HUES6 (cell line): ENCODE measurements around the gene DACH1.

Source experiments
- H3K27ac ChIP-seq: 2 replicates; pipeline ENCODE4 v1.7.0; 2013; ENCODE audit warnings: low read depth, mild to moderate bottlenecking, low read length, inconsistent platforms
- H3K27me3 ChIP-seq: 2 replicates; pipeline ENCODE4 v1.6.1; 2013; ENCODE audit warnings: low read length; ENCODE audit not compliant: control insufficient read depth, insufficient read depth
- H3K36me3 ChIP-seq: 2 replicates; pipeline ENCODE4 v1.6.1; 2013; ENCODE audit warnings: low read length; ENCODE audit not compliant: control insufficient read depth, insufficient read depth
- H3K4me1 ChIP-seq: 2 replicates; pipeline ENCODE4 v1.6.1; 2013; ENCODE audit warnings: low read length; ENCODE audit not compliant: control insufficient read depth, insufficient read depth
- H3K4me3 ChIP-seq: 2 replicates; pipeline ENCODE4 v1.5.1; 2013; ENCODE audit warnings: low read depth, low read length
- H3K9ac ChIP-seq: one replicate; pipeline ENCODE4 v1.6.1; 2013; ENCODE audit warnings: mild to moderate bottlenecking, low read length
- H3K9me3 ChIP-seq: 2 replicates; pipeline ENCODE4 v1.6.1; 2013; ENCODE audit warnings: low read depth, low read length; ENCODE audit not compliant: control insufficient read depth, insufficient read depth

Gene DACH1

DNA sequence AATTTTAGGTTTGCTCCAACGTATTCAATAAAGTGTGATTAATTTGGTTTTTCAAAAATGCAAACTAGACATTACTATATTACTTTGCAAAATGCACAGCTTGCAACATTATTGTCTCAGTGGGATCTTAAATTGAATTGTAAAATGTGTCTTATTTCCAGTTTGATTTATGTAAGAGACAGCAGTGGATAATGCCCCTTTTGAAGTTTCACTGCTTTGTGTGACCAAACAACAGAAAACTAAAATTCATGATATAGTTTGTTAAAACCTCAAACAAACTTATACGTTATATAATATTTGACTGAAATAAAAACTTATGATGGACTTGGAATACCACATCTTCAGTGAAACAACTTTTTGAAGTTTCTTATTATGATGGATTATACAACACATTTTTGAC is 279.8 kb downstream of the DACH1 start:
- Histone ChIP-seq H3K27ac (no peak overlapping the region), H3K9me3 (no peaks in the 10 kb centered on the region), H3K27me3 (no peaks in the 10 kb centered on the region), H3K4me1 (no peaks in the 10 kb centered on the region), H3K4me3 (no peak overlapping the region), H3K36me3 (no peaks in the 10 kb centered on the region), H3K9ac (no peak overlapping the region)

DNA sequence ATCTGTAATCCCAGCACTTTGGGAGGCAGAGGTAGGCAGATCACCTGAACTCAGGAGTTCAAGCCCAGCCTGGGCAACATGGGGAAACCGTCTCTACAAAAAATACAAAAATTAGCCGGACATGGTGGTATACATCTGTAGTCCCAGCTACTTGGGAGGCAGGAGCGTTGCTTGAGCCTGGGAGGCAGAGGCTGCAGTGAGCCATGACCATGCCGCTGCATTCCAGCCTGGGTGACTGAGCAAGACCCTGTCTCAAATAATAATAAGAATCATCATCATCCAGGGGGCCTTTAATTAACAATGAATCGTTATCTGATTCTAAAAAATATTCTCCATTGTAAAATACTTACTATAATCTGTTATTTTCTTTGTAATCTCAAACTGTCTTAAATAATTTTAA is 283.4 kb downstream of the DACH1 start:
- no peak overlapping the region for H3K4me3 ChIP-seq
- no peak overlapping the region for H3K9ac ChIP-seq
- no peaks in the 10 kb centered on the region for H3K36me3 ChIP-seq
- no peaks in the 10 kb centered on the region for H3K4me1 ChIP-seq
- H3K27ac ChIP-seq: no peak overlapping the region
- no peaks in the 10 kb centered on the region for H3K27me3 ChIP-seq
- H3K9me3 ChIP-seq: no peaks in the 10 kb centered on the region

DNA sequence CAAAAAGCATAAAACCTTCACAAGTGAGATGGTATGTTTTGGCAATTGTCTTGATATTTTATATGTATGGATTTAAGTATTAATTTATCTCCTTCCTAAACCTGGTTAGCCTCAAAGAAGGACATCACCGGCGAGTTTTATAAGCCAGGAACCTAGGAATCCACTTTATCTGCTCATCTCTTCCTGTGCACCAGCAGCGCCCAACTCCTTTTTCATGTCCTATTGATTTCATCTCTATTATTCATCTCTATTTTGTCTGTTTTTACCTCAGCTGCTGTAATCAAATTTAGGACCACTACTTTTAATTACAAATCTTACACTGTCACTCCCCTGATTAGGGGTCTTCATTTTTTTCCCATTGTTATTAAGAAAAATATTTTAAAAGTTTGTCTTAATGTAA is 286.4 kb downstream of the DACH1 start:
- no peak overlapping the region for H3K9ac ChIP-seq
- H3K27me3 ChIP-seq: no peaks in the 10 kb centered on the region
- no peak overlapping the region for H3K27ac ChIP-seq
- H3K36me3 ChIP-seq: no peaks in the 10 kb centered on the region
- no peaks in the 10 kb centered on the region for H3K4me1 ChIP-seq
- H3K4me3 ChIP-seq: no peak overlapping the region
- no peaks in the 10 kb centered on the region for H3K9me3 ChIP-seq

DNA sequence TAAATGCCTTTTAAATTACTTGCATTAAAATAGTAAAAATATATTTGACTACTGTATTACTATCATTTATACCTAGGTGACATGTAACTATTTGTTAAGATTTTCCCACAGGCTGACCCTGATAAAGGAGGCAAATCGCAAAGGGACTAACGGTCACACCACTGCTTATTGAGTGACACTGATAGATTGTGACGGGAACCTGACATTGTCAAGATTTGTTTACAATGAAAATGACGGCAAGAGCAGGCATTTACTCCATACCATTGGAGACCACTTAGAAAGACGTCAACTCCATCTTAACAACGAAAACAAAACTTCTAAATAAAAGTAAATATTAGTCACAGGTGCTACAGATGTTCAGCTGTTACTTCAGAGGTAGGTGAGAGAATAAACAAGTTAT is 289.0 kb downstream of the DACH1 start:
- no peaks in the 10 kb centered on the region for H3K9me3 ChIP-seq
- no peaks in the 10 kb centered on the region for H3K4me1 ChIP-seq
- no peak overlapping the region for H3K9ac ChIP-seq
- H3K27ac ChIP-seq: no peak overlapping the region
- no peaks in the 10 kb centered on the region for H3K27me3 ChIP-seq
- no peaks in the 10 kb centered on the region for H3K36me3 ChIP-seq
- no peak overlapping the region for H3K4me3 ChIP-seq

DNA sequence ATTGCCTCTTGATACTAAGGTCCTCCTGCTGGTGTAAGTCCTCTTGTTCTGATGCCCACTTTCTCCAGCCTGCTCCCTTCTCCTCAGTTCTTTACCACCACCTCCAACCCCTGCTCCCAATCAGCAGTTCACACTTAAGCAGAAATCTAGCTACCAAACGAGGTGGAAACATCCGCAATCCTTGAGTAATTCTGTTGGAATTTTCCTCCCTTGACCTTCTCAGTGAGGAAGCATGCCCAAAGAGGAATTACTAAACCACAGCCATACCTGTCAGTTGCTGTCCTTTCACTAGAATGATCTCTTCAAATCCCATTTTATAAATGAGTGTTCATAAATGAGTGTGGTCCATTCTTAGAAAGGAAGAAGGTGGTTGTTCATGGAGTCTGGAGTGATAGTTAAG is 289.9 kb downstream of the DACH1 start:
- H3K27me3 ChIP-seq: no peaks in the 10 kb centered on the region
- no peak overlapping the region for H3K9ac ChIP-seq
- H3K4me3 ChIP-seq: no peak overlapping the region
- no peak overlapping the region for H3K27ac ChIP-seq
- no peaks in the 10 kb centered on the region for H3K4me1 ChIP-seq
- H3K36me3 ChIP-seq: no peaks in the 10 kb centered on the region
- H3K9me3 ChIP-seq: no peaks in the 10 kb centered on the region

DNA sequence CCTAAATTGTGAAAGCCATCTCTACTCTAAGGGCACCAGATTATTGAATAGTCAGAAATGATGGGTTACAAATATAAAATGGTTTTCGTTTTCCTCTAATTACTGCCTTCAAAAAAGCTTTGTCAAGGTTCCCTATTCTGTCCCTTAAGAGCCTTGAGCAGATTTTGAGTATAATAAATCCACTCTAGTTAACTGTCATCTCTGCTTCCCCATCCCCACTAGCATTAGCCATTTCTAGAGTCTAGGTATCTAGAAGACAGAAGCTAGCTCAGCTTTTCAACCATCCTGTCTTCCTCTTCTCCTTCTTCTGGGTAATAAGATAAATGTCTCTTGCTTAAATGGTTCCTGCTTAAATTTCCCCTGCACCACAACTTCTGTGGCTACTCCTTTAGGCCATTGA is 290.4 kb downstream of the DACH1 start:
- Histone ChIP-seq H3K27me3 (no peaks in the 10 kb centered on the region), H3K27ac (no peak overlapping the region), H3K36me3 (no peaks in the 10 kb centered on the region), H3K4me3 (no peak overlapping the region), H3K9ac (no peak overlapping the region), H3K4me1 (no peaks in the 10 kb centered on the region), H3K9me3 (no peaks in the 10 kb centered on the region)

DNA sequence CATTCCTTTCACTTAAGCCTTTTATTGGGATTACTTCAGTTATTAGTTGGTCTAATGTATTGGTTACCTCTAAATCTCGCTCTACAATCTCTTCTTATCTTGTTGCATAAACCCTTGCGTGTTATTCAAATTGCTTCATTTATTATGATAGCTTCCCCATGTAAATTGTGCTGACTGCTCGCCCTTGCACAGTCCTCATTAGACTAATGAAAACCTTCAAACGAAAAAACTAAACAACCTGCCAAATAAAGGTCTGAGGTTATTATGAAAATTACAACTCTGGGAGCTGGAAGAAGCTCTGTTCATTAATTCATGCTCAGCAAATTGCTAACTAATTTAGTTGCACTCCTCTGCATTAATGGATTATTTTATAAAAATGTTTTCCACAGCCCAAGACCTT is 320.1 kb downstream of the DACH1 start:
- Histone ChIP-seq H3K9me3 (no peaks in the 10 kb centered on the region), H3K36me3 (no peaks in the 10 kb centered on the region), H3K4me1 (no peaks in the 10 kb centered on the region), H3K4me3 (no peak overlapping the region), H3K9ac (no peak overlapping the region), H3K27ac (no peak overlapping the region), H3K27me3 (no peaks in the 10 kb centered on the region)

DNA sequence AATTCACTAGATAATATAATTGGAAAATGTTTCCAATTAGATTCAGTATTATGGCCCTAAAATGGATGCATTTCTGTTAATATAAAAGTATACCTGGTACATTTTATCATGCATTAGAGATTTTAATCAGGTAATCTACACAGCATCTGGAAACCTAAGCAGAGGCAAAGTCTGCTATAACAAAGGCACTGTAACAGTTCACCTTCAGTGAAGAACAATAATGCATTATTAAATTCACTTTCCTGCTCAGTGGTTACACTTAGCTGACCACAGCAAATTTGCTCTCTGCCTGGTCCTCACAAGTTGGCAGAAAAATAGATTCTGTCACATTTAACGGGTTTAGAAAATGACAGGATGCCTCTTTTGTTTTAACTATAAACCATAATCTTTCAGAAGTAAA is 326.9 kb downstream of the DACH1 start:
- H3K4me1 ChIP-seq: no peaks in the 10 kb centered on the region
- H3K27me3 ChIP-seq: no peaks in the 10 kb centered on the region

DNA sequence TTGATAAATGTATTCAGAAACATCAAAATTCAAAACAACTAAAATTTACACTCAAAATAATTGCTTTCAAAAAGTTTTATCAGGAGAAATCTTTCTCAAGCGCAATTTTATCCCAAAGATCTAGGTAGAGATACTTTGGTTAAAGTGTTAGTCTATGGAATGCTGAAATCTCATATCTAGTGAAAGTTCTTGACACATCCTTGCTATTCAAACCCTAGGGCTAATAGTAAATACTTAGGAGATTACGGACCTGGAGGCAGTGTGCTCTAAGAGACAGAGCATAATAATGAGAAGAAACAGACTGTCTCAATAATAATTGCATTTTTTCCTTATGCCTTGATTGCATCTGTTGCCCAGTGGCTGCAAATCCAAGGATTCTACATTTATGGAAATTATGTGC is 330.8 kb downstream of the DACH1 start:
- Histone ChIP-seq H3K27me3 (no peaks in the 10 kb centered on the region), H3K27ac (no peak overlapping the region), H3K4me3 (no peak overlapping the region), H3K4me1 (no peaks in the 10 kb centered on the region), H3K9ac (no peak overlapping the region), H3K36me3 (no peaks in the 10 kb centered on the region), H3K9me3 (no peaks in the 10 kb centered on the region)

More for the DNA sequence above, 326.9 kb downstream of the DACH1 start:
- Histone ChIP-seq H3K9me3 (no peaks in the 10 kb centered on the region), H3K4me3 (no peak overlapping the region), H3K27ac (no peak overlapping the region), H3K9ac (no peak overlapping the region), H3K36me3 (no peaks in the 10 kb centered on the region)

DNA sequence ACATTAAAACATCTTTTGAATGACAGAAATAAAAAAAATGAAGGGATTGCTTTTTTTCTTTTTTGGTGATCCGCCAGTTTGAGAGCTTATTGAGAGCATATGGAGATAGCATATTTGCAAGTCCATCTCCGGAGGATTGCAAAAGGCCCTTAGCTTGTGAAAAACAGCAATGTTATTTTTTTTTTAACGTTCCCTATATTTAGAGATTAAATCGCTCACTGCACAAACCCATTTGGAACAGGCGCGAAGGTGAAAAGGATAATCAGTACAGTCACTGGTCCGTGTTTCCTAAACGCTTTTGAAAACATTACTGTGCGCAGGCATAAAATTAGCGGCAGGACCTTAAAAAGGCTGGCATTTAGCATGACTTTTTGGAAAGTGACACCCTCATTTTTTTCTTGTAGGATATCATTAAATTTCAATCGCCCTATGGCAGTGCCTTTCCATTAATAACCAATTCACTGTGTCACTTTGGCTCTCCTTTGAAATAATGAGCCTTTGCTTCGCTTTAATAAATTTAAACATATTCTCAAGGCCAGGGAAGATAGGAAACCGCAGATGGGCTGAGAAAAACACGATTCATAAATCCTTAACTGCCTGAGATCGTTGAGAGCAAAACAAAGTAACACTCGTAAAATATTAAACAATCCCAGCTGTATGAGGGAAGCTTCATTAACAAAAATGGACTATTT is 342.2 kb downstream of the DACH1 start:
- no peaks in the 10 kb centered on the region for H3K36me3 ChIP-seq
- no peak overlapping the region for H3K4me3 ChIP-seq
- H3K4me1 ChIP-seq: no peaks in the 10 kb centered on the region
- H3K27me3 ChIP-seq: no peaks in the 10 kb centered on the region
- H3K9ac ChIP-seq: no peak overlapping the region
- no peak overlapping the region for H3K27ac ChIP-seq
- no peaks in the 10 kb centered on the region for H3K9me3 ChIP-seq

DNA sequence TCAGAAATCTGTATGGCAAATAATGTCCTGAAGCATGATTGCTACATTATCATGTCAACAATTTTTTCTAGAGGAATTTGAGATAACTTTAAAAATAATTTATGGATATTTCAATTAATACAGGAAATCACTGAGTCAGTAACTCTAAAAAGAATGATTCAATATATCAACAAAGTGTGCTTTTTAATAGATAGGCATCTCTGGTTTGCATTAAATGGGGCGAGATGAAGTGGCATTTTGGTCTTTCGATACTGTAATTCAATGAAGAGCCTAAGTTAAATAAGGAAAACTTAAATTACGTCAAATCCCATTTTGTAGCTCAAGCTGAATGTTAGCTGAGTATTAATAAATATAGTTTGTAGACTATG is 342.8 kb downstream of the DACH1 start:
- H3K27ac ChIP-seq: no peak overlapping the region
- no peaks in the 10 kb centered on the region for H3K27me3 ChIP-seq
- no peak overlapping the region for H3K4me3 ChIP-seq
- no peaks in the 10 kb centered on the region for H3K9me3 ChIP-seq
- no peaks in the 10 kb centered on the region for H3K36me3 ChIP-seq
- H3K9ac ChIP-seq: no peak overlapping the region
- H3K4me1 ChIP-seq: no peaks in the 10 kb centered on the region
